B cell (primary cell): Measurements from ENCODE around the gene ZNF330.

Experiments used
- CTCF ChIP-seq: fragments of 200-600 bp; IDR thresholded peaks from one replicate; pipeline ENCODE4 v1.8.0; 2022; ENCODE audit warnings: antibody characterized with exemption, mild to moderate bottlenecking
- EZH2 ChIP-seq: IDR thresholded peaks from 2 replicates; pipeline ENCODE4 v1.6.1; 2012; ENCODE audit warnings: borderline replicate concordance, low read depth, mild to moderate bottlenecking, moderate library complexity, low read length; ENCODE audit not compliant: insufficient read depth, poor library complexity, severe bottlenecking

GRCh38 chr4:141246683-141247429 is 26.2 kb downstream of the ZNF330 start:
- TF ChIP-seq EZH2 (no peak), CTCF (no peak)
